Activated CD4-positive, alpha-beta T cell treated with anti-CD3 and anti-CD28 coated beads, Interleukin-2, amount 10 ng/mL, durations not matched to agents 7 days and 5 days (primary cell): ENCODE measurements around the gene PYGL. TPM values are rescaled to one million over a fixed set of nuclear protein-coding genes. Genes with fewer than 3 reads are reported as not detected.
"Not testable (repeated sequence)": the region's sequence is repeated elsewhere in the genome, so short reads cannot be mapped to it uniquely, and the experiment has no call there.

Experiments used
- CTCF ChIA-PET: fragments of 350-600 bp; sonication (Branson Sonifier 250); formaldehyde crosslinking; loops from one replicate; lab custom pipeline; 2021; ENCODE audit warnings: antibody characterized with exemption; lab: Charles Lee
- POLR2A ChIA-PET: fragments of 350-600 bp; sonication (Branson Sonifier 250); formaldehyde crosslinking; loops from one replicate; lab custom pipeline; 2021; ENCODE audit warnings: antibody characterized with exemption; lab: Charles Lee
- DNase-seq: peaks from one replicate; pipeline ENCODE4 v3.0.0-alpha.2; 2020
- H3K27ac Mint-ChIP-seq: one replicate; pipeline ENCODE4 v1.8.0; 2021; ENCODE audit warnings: mild to moderate bottlenecking, moderate library complexity, mixed read lengths
- H3K27me3 Mint-ChIP-seq: one replicate; pipeline ENCODE4 v1.8.0; 2021; ENCODE audit warnings: mixed read lengths
- H3K36me3 Mint-ChIP-seq: one replicate; pipeline ENCODE4 v1.8.0; 2021; ENCODE audit warnings: low read depth, mixed read lengths
- H3K4me1 Mint-ChIP-seq: one replicate; pipeline ENCODE4 v1.8.0; 2021; ENCODE audit warnings: mixed read lengths
- H3K4me3 Mint-ChIP-seq: one replicate; pipeline ENCODE4 v1.8.0; 2021; ENCODE audit warnings: mild to moderate bottlenecking, moderate library complexity, mixed read lengths
- H3K9me3 Mint-ChIP-seq: one replicate; pipeline ENCODE4 v1.8.0; 2021; ENCODE audit warnings: mixed read lengths
- total RNA-seq, 2 experiments: library from RNA; stranded (reverse); gene quantifications; one replicate each; pipeline ENCODE4 v1.2.3, GENCODE V29; 2021

Gene PYGL
- total RNA-seq, 2 experiments from 2014 or later: not detected

- ChIA-PET CTCF (no interaction called here), POLR2A (no interaction called here)
- no peak overlapping the region for H3K27ac Mint-ChIP-seq
- peaks cover 4% of the 10 kb centered on the region for H3K4me1 Mint-ChIP-seq
- H3K36me3 Mint-ChIP-seq: no peaks in the 10 kb centered on the region
- H3K9me3 Mint-ChIP-seq: no peaks in the 10 kb centered on the region
- no peak for DNase-seq
- H3K4me3 Mint-ChIP-seq: no peak overlapping the region
- peaks cover 29% of the 10 kb centered on the region for H3K27me3 Mint-ChIP-seq
These were observed 12.1 kb downstream of the PYGL start for GRCh38 chr14:50932156-50932555.

- Mint-ChIP-seq H3K36me3 (no peaks in the 10 kb centered on the region), H3K4me1 (no peaks in the 10 kb centered on the region), H3K27me3 (peaks cover 29% of the 10 kb centered on the region), H3K27ac (no peak overlapping the region), H3K4me3 (no peak overlapping the region), H3K9me3 (no peaks in the 10 kb centered on the region)
- ChIA-PET CTCF (no interaction called here), POLR2A (no interaction called here)
- DNase-seq: no peak
These were observed 12.7 kb downstream of the PYGL start for GRCh38 chr14:50931559-50931958.

GRCh38 chr14:50929506-50929905, 14.8 kb downstream of the PYGL start:
- Mint-ChIP-seq H3K27ac (no peak overlapping the region), H3K9me3 (no peaks in the 10 kb centered on the region), H3K36me3 (no peaks in the 10 kb centered on the region), H3K27me3 (peaks cover 20% of the 10 kb centered on the region), H3K4me1 (no peaks in the 10 kb centered on the region), H3K4me3 (no peak overlapping the region)
- ChIA-PET POLR2A (no interaction called here), CTCF (no interaction called here)
- no peak for DNase-seq

GRCh38 chr14:50928002-50928635, 16.2 kb downstream of the PYGL start:
- Mint-ChIP-seq H3K9me3 (no peaks in the 10 kb centered on the region), H3K4me1 (no peaks in the 10 kb centered on the region), H3K27ac (no peak overlapping the region), H3K36me3 (no peaks in the 10 kb centered on the region), H3K4me3 (no peak overlapping the region), H3K27me3 (peaks cover 20% of the 10 kb centered on the region)
- no peak for DNase-seq
- ChIA-PET CTCF (no interaction called here), POLR2A (no interaction called here)

- ChIA-PET CTCF (no interaction called here), POLR2A (no interaction called here)
- DNase-seq: no peak
- H3K27me3 Mint-ChIP-seq: peaks cover 19% of the 10 kb centered on the region
- no peaks in the 10 kb centered on the region for H3K4me1 Mint-ChIP-seq
- H3K27ac Mint-ChIP-seq: no peak overlapping the region
- H3K9me3 Mint-ChIP-seq: no peaks in the 10 kb centered on the region
- H3K36me3 Mint-ChIP-seq: no peaks in the 10 kb centered on the region
- H3K4me3 Mint-ChIP-seq: no peak overlapping the region
These were observed 17.4 kb downstream of the PYGL start for GRCh38 chr14:50926851-50927386.

- DNase-seq: no peak
- no peaks in the 10 kb centered on the region for H3K36me3 Mint-ChIP-seq
- CTCF ChIA-PET: no interaction called here
- no peak overlapping the region for H3K27ac Mint-ChIP-seq
- H3K9me3 Mint-ChIP-seq: no peaks in the 10 kb centered on the region
- H3K4me3 Mint-ChIP-seq: no peak overlapping the region
- H3K27me3 Mint-ChIP-seq: peaks cover 12% of the 10 kb centered on the region
- POLR2A ChIA-PET: no interaction called here
- no peaks in the 10 kb centered on the region for H3K4me1 Mint-ChIP-seq
These were observed 19.4 kb downstream of the PYGL start for GRCh38 chr14:50924843-50925242.

- no peak overlapping the region for H3K4me3 Mint-ChIP-seq
- H3K27ac Mint-ChIP-seq: no peak overlapping the region
- no peaks in the 10 kb centered on the region for H3K9me3 Mint-ChIP-seq
- peaks cover 8% of the 10 kb centered on the region for H3K27me3 Mint-ChIP-seq
- no peaks in the 10 kb centered on the region for H3K36me3 Mint-ChIP-seq
- H3K4me1 Mint-ChIP-seq: no peaks in the 10 kb centered on the region
- POLR2A ChIA-PET: no interaction called here
- CTCF ChIA-PET: no interaction called here
- DNase-seq: no peak
These were observed 20.0 kb downstream of the PYGL start for GRCh38 chr14:50924236-50924635.

GRCh38 chr14:50922803-50923202, 21.5 kb downstream of the PYGL start:
- ChIA-PET POLR2A (no interaction called here), CTCF (no interaction called here)
- Mint-ChIP-seq H3K4me3 (no peak overlapping the region), H3K36me3 (no peaks in the 10 kb centered on the region), H3K27me3 (peaks cover 3% of the 10 kb centered on the region), H3K27ac (no peak overlapping the region), H3K9me3 (no peaks in the 10 kb centered on the region), H3K4me1 (no peaks in the 10 kb centered on the region)
- no peak for DNase-seq

- no peaks in the 10 kb centered on the region for H3K36me3 Mint-ChIP-seq
- ChIA-PET CTCF (interaction anchor here (1.0 to 1.2 kb wide), 2 partner anchors 13 to 16 kb away, joined by 3 read pairs; no protein-coding TSS in a partner anchor), POLR2A (no interaction called here)
- no peak overlapping the region for H3K4me3 Mint-ChIP-seq
- H3K9me3 Mint-ChIP-seq: no peaks in the 10 kb centered on the region
- DNase-seq: no peak
- peaks cover 5% of the 10 kb centered on the region for H3K27me3 Mint-ChIP-seq
- no peak overlapping the region for H3K27ac Mint-ChIP-seq
- H3K4me1 Mint-ChIP-seq: no peaks in the 10 kb centered on the region
These were observed 23.6 kb downstream of the PYGL start for GRCh38 chr14:50920482-50921230.

- H3K4me1 Mint-ChIP-seq, DNase-seq, POLR2A ChIA-PET, H3K36me3 Mint-ChIP-seq, H3K27me3 Mint-ChIP-seq, H3K4me3 Mint-ChIP-seq, H3K27ac Mint-ChIP-seq, H3K9me3 Mint-ChIP-seq: not testable (repeated sequence)
- CTCF ChIA-PET: interaction anchor here (0.6 kb wide), 1 partner anchor 458 kb away, joined by 3 read pairs; no protein-coding TSS in a partner anchor
These were observed 24.8 kb downstream of the PYGL start for GRCh38 chr14:50919524-50919923.

GRCh38 chr14:50917449-50917848, 26.8 kb downstream of the PYGL start:
- CTCF ChIA-PET: interaction anchor here (1.0 to 1.9 kb wide), 2 partner anchors 12 to 19 kb away, joined by 3 to 4 read pairs; no protein-coding TSS in a partner anchor
- H3K27me3 Mint-ChIP-seq: peaks cover 5% of the 10 kb centered on the region
- H3K9me3 Mint-ChIP-seq: no peaks in the 10 kb centered on the region
- no peaks in the 10 kb centered on the region for H3K36me3 Mint-ChIP-seq
- H3K4me3 Mint-ChIP-seq: no peak overlapping the region
- POLR2A ChIA-PET: no interaction called here
- H3K27ac Mint-ChIP-seq: no peak overlapping the region
- H3K4me1 Mint-ChIP-seq: no peaks in the 10 kb centered on the region
- no peak for DNase-seq

GRCh38 chr14:50910495-50911420, 33.5 kb downstream of the PYGL start:
- CTCF ChIA-PET: no interaction called here
- Mint-ChIP-seq H3K27me3 (peaks cover 13% of the 10 kb centered on the region), H3K4me1 (no peaks in the 10 kb centered on the region), H3K4me3 (no peak overlapping the region), H3K9me3 (no peaks in the 10 kb centered on the region), H3K27ac (no peak overlapping the region), H3K36me3 (no peaks in the 10 kb centered on the region)
- POLR2A ChIA-PET: no interaction called here
- no peak for DNase-seq
